GM12878 (cell line): ENCODE measurements around the gene DHRS1. TPM values are rescaled to one million over a fixed set of nuclear protein-coding genes. Genes with fewer than 3 reads are reported as not detected.
A peak's percentile ranks its signal among the peaks of the same experiment; 100 is the strongest.
"Not testable (repeated sequence)": the region's sequence is repeated elsewhere in the genome, so short reads cannot be mapped to it uniquely, and the experiment has no call there.

Source experiments
- ATAC-seq: fragments of 200-7000 bp; cut with Tn5 transposase; 3 replicates; pipeline ENCODE4 v1.9.1; 2020; ENCODE audit warnings: mild to moderate bottlenecking, moderate library complexity
- BruUV-seq: library from RNA; stranded (reverse); fragments of 400-500 nt; replicated peaks from 2 replicates; lab custom pipeline; 2021; lab: Mats Ljungman, UMichigan
- CTCF ChIA-PET: fragments of 300-600 bp; sonication (Branson Sonifier 250); formaldehyde crosslinking; extraction: SDS; loops from one replicate; lab custom pipeline; 2021; ENCODE audit warnings: inconsistent platforms; lab: Yijun Ruan, JAX
- POLR2A ChIA-PET: fragments of 350-600 bp; formaldehyde crosslinking; extraction: SDS; loops from one replicate; lab custom pipeline; 2021; ENCODE audit warnings: inconsistent platforms; lab: Charles Lee
- RAD21 ChIA-PET: fragments of 300-600 bp; sonication (Branson Sonifier 250); formaldehyde crosslinking; loops from one replicate; lab custom pipeline; 2023; ENCODE audit warnings: antibody characterized with exemption; ENCODE audit not compliant: unreplicated experiment; lab: Charles Lee
- SMC1A ChIA-PET: fragments of 300-600 bp; sonication (Branson Sonifier 250); formaldehyde crosslinking; loops from one replicate; lab custom pipeline; 2023; ENCODE audit not compliant: unreplicated experiment, uncharacterized antibody; lab: Charles Lee
- DNase-seq: peaks from one replicate; pipeline ENCODE4 v3.0.0-alpha.2; 2011; ENCODE audit warnings: low read depth, low spot score
- FAIRE-seq: peaks from 3 replicates; lab custom pipeline; 2011; peaks lifted over from hg19 to GRCh38; lab: Jason Lieb, UNC
- H2AFZ ChIP-seq: 2 replicates; pipeline ENCODE4 v1.6.0; 2011; ENCODE audit warnings: low read depth, low read length, control low read depth; ENCODE audit not compliant: control insufficient read depth
- H3K27ac ChIP-seq: 2 replicates; pipeline ENCODE4 v1.5.1; 2011; ENCODE audit warnings: control low read depth; ENCODE audit not compliant: control insufficient read depth, insufficient read depth
- H3K27me3 ChIP-seq, 2 experiments: replicated peaks in 1 of 2; 2 replicates each; pipeline versions ENCODE4 v1.6.0 to v1.6.1; 2011; ENCODE audit warnings: low read length in 1 of 2; ENCODE audit not compliant: control insufficient read depth in 2 of 2, insufficient read depth in 2 of 2
- H3K36me3 ChIP-seq, 2 experiments: 2 replicates each; pipeline ENCODE4 v1.5.1; 2011; ENCODE audit warnings: low read length in 1 of 2; ENCODE audit not compliant: control insufficient read depth in 2 of 2, insufficient read depth in 2 of 2
- H3K4me1 ChIP-seq: 2 replicates; pipeline ENCODE4 v1.6.1; 2011; ENCODE audit warnings: mild to moderate bottlenecking, low read length, moderate library complexity, mixed read lengths; ENCODE audit not compliant: control insufficient read depth, insufficient read depth
- H3K4me2 ChIP-seq: 2 replicates; pipeline ENCODE4 v1.6.0; 2011; ENCODE audit warnings: control low read depth; ENCODE audit not compliant: control insufficient read depth, insufficient read depth
- H3K4me3 ChIP-seq: fragments of 200-600 bp; sonication (generic); 2 replicates; pipeline ENCODE4 v1.5.1; 2016
- H3K79me2 ChIP-seq: 2 replicates; pipeline ENCODE4 v1.6.0; 2011; ENCODE audit warnings: low read length; ENCODE audit not compliant: control insufficient read depth, insufficient read depth
- H3K9ac ChIP-seq: 2 replicates; pipeline ENCODE4 v1.8.0; 2011; ENCODE audit warnings: low read length, control low read depth, mixed read lengths; ENCODE audit not compliant: control insufficient read depth, insufficient read depth
- H3K9me3 ChIP-seq: replicated peaks from 3 replicates; pipeline ENCODE4 v1.5.1; 2011; ENCODE audit warnings: mild to moderate bottlenecking, low read length; ENCODE audit not compliant: control insufficient read depth, insufficient read depth
- H4K20me1 ChIP-seq: 2 replicates; pipeline ENCODE4 v1.6.0; 2011; ENCODE audit not compliant: control insufficient read depth, insufficient read depth
- CBFB ChIP-seq: IDR thresholded peaks from 2 replicates; pipeline ENCODE4 v1.6.1; 2016; ENCODE audit warnings: antibody characterized with exemption, low read depth
- NFXL1 ChIP-seq: fragments of 450-650 bp; IDR thresholded peaks from 2 replicates; pipeline ENCODE4 v1.6.1; 2017; ENCODE audit warnings: antibody characterized with exemption, mild to moderate bottlenecking, borderline replicate concordance
- POU2F2 ChIP-seq: IDR thresholded peaks from 3 replicates; pipeline ENCODE4 v1.6.1; 2011; ENCODE audit warnings: low read depth, mild to moderate bottlenecking, low read length, borderline replicate concordance
- WGBS: methylation state at CpG from one replicate; pipeline ENCODE4 v1.1.6; 2016; ENCODE audit warnings: low lambda C conversion rate; ENCODE audit not compliant: insufficient replicate concordance, insufficient coverage; ENCODE audit errors: missing lambda C conversion rate; 5-methylcytosine and 5-hydroxymethylcytosine counted together
- in situ Hi-C: fragments of 300-500 bp; cut with MboI; formaldehyde crosslinking; loops from 9 replicates; pipeline ENCODE4 v1.14.3; 2018; ENCODE audit warnings: mixed read lengths
- intact Hi-C: fragments of 100-400 bp; cut with micrococcal nuclease; formaldehyde crosslinking; loops from one replicate; pipeline ENCODE4 v1.14.2; 2022; ENCODE audit not compliant: unreplicated experiment
- polyA plus RNA-seq, 11 experiments: library from polyadenylated mRNA; depleted of rRNA in 4 of 11; unstranded in 6 of 11; stranded (reverse) in 5 of 11; fragments of >200 nt; fragmentation: Nextera tagmentation in 4 of 11; fragmentation: Illumina TruSeq in 1 of 11; extraction: Ambion mirVana in 4 of 11; extraction: Trizol in 1 of 11; gene quantifications; 1 replicate in 1 of 11; 2 replicates in 10 of 11; pipeline versions ENCODE4 v1.2.1 to v1.2.3, GENCODE V29; 2011 to 2016; ENCODE audit warnings: inconsistent platforms in 2 of 11, missing spikeins in 2 of 11, low read depth in 1 of 11
- total RNA-seq, 4 experiments: library from RNA; depleted of rRNA in 3 of 4; stranded (reverse); fragments of >200 nt in 3 of 4; fragmentation: Illumina TruSeq in 1 of 4; extraction: Trizol in 1 of 4; gene quantifications; 2 replicates each; pipeline versions ENCODE4 v1.2.1 to v1.2.3, GENCODE V29; 2013 to 2021
- TF ChIP-seq, protein P1 (sequence below): IDR thresholded peaks from 2 replicates; pipeline ENCODE4 v1.6.1; 2012; ENCODE audit warnings: low read depth, low read length, improper control_type of control experiment

Gene DHRS1
- total and polyA plus RNA-seq, 10 of the 15 experiments (the other 5 are each of a cell fraction or from before 2014, with no cell fraction given), result 12.1 to 45.0 (median 25.7) TPM

GRCh38 chr14:24245350-24245749 lies 54.2 kb downstream of the DHRS1 start:
- H3K9ac ChIP-seq, BruUV-seq, H3K9me3 ChIP-seq, H3K27me3 ChIP-seq, H3K4me3 ChIP-seq, H3K4me2 ChIP-seq, ATAC-seq, intact Hi-C loops, H3K36me3 ChIP-seq, H3K27ac ChIP-seq, FAIRE-seq, DNase-seq, H4K20me1 ChIP-seq, H2AFZ ChIP-seq, in situ Hi-C loops: not testable (repeated sequence)
- POLR2A ChIA-PET, result interaction anchor here (0.7 to 9.2 kb wide), 8 partner anchors 26 to 209 kb away, joined by 3 to 171 read pairs (median 4); partner anchors contain the start of genes CHMP4A, DHRS1, NOP9 and RABGGTA
- SMC1A ChIA-PET, result interaction anchor here (0.6 to 11.0 kb wide), 10 partner anchors 20 to 693 kb away, joined by 3 to 201 read pairs (median 9); partner anchors contain the start of genes CIDEB, DHRS1, NOP9 and RABGGTA
- H3K79me2 ChIP-seq, result peaks cover 14% of the 10 kb centered on the region
- RAD21 ChIA-PET, result interaction anchor here (1.0 to 7.2 kb wide), 5 partner anchors 27 to 109 kb away, joined by 4 to 231 read pairs (median 27); partner anchors contain the start of genes CIDEB, DHRS1, NOP9 and PSME1
- WGBS, result 98% methylated on average over 11 of the region's 11 CpGs
- CTCF ChIA-PET, result interaction anchor here (0.8 to 12.3 kb wide), 9 partner anchors 32 to 191 kb away, joined by 3 to 368 read pairs (median 9); partner anchors contain the start of genes CHMP4A, CIDEB, DHRS1 and LTB4R
- peaks cover 41% of the 10 kb centered on the region for H3K4me1 ChIP-seq

DNA sequence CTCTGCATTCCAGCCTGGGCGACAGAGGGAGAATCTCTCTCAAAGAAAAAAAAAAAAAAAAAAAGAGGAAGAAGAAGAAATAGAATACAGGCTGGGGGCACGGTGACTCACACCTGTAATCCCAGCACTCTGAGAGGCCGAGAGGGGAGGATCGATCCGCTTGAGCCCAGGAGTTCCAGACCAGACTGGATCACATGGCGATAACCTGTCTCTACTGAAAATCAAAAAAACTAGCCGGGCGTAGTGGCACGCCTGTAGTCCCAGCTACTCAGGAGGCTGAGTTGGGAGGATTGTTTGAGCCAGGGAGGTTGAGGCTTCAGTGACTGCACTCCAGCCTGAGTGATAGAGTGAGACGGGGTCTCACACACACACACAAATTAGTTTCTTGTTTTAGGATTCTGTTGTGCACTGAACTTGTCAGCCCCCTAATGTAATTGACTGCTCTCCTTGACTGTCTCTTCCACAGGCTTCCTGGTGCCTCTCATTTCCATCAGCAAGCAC lies 56.2 kb downstream of the DHRS1 start:
- ChIA-PET RAD21 (interaction anchor here (0.7 to 7.2 kb wide), 25 partner anchors 8 to 188 kb away, joined by 3 to 231 read pairs (median 9); partner anchors contain the start of genes CHMP4A, CIDEB, DHRS1 and EMC9), SMC1A (interaction anchor here (0.9 to 11.0 kb wide), 22 partner anchors 10 to 193 kb away, joined by 3 to 201 read pairs (median 6); partner anchors contain the start of genes CIDEB, DCAF11, DHRS1 and GMPR2), CTCF (interaction anchor here (0.7 to 12.3 kb wide), 24 partner anchors 9 to 238 kb away, joined by 3 to 368 read pairs (median 7); partner anchors contain the start of genes CHMP4A, CIDEB, DHRS1 and EMC9), POLR2A (interaction anchor here (0.7 to 9.2 kb wide), 16 partner anchors 9 to 194 kb away, joined by 3 to 171 read pairs (median 11); partner anchors contain the start of genes CBLN3, CIDEB, DHRS1 and IRF9)
- peaks cover 26% of the 10 kb centered on the region for H3K4me1 ChIP-seq
- WGBS, result 7% methylated on average over 10 of the region's 10 CpGs
- peaks cover 16% of the 10 kb centered on the region for H3K79me2 ChIP-seq
- in situ Hi-C loops, result loop anchor here (5.0 kb wide), 2 partner anchors 54 to 194 kb away; partner anchors contain the start of genes DHRS1 and NOP9
- peak overlapping the region; percentile 94 for H3K9ac ChIP-seq
- ATAC-seq, result peak; percentile 1
- no peak for FAIRE-seq
- DNase-seq, result no peak
- no TSS peak for BruUV-seq
- intact Hi-C loops, result loop anchor here (1.0 to 2.0 kb wide), 4 partner anchors 31 to 187 kb away; no protein-coding TSS in a partner anchor
- TF ChIP-seq, protein P1, sequence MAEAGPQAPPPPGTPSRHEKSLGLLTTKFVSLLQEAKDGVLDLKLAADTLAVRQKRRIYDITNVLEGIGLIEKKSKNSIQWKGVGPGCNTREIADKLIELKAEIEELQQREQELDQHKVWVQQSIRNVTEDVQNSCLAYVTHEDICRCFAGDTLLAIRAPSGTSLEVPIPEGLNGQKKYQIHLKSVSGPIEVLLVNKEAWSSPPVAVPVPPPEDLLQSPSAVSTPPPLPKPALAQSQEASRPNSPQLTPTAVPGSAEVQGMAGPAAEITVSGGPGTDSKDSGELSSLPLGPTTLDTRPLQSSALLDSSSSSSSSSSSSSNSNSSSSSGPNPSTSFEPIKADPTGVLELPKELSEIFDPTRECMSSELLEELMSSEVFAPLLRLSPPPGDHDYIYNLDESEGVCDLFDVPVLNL, result no peak
- TF ChIP-seq NFXL1, result no peak
- TF ChIP-seq POU2F2, result 0 out of 3 replicates have a peak, but pooled peaks have one; percentile 27
- TF ChIP-seq CBFB, result no peak
- TF ChIP-seq, all 136 proteins: peak for 1
- peak overlapping the region; percentile 99 for H3K27ac ChIP-seq
- H3K4me3 ChIP-seq, result peak overlapping the region; percentile 80
- H3K9me3 ChIP-seq, result no peaks in the 10 kb centered on the region
- H3K27me3 ChIP-seq, result no peaks in the 10 kb centered on the region
- H4K20me1 ChIP-seq, result peaks cover 3% of the 10 kb centered on the region; the same call in 1 of the 2 replicates
- H3K36me3 ChIP-seq, result peaks cover 8 to 24% of the 10 kb centered on the region in 2 experiments
- H3K4me2 ChIP-seq, result peak overlapping the region; percentile 100
- peak overlapping the region; percentile 89 for H2AFZ ChIP-seq
